Stimulated activated CD4-positive, alpha-beta T cell treated with anti-CD3 and anti-CD28 coated beads, TNF-alpha, amount 100 ng/mL, for 4 hours (primary cell): Measurements from ENCODE around the gene KCNJ6.

Experiments
- DNase-seq, 3 experiments: peaks; one replicate each; pipeline ENCODE4 v3.0.0-alpha.2; 2020; ENCODE audit warnings: low read depth in 3 of 3

Gene KCNJ6

GRCh38 chr21:37817242-37817641 is 99.0 kb downstream of the KCNJ6 start:
- DNase-seq, result no peak

- DNase-seq, result no peak
Measured at GRCh38 chr21:37815893-37816292, 100.4 kb downstream of the KCNJ6 start.

GRCh38 chr21:37811711-37812110 is 104.5 kb downstream of the KCNJ6 start:
- DNase-seq, result no peak

GRCh38 chr21:37808261-37808660 is 108.0 kb downstream of the KCNJ6 start:
- no peak for DNase-seq

- DNase-seq, result no peak
Measured at GRCh38 chr21:37805266-37805665, 111.0 kb downstream of the KCNJ6 start.

GRCh38 chr21:37804001-37804400 is 112.3 kb downstream of the KCNJ6 start:
- no peak for DNase-seq

GRCh38 chr21:37803101-37803651 is 113.1 kb downstream of the KCNJ6 start:
- DNase-seq, result no peak

- no peak for DNase-seq
Measured at GRCh38 chr21:37800456-37801061, 115.7 kb downstream of the KCNJ6 start.

GRCh38 chr21:37800057-37800455 is 116.2 kb downstream of the KCNJ6 start:
- no peak for DNase-seq

- no peak for DNase-seq
Measured at GRCh38 chr21:37799211-37800056, 116.8 kb downstream of the KCNJ6 start.

GRCh38 chr21:37797403-37797802 is 118.9 kb downstream of the KCNJ6 start:
- no peak for DNase-seq

- no peak for DNase-seq
Measured at GRCh38 chr21:37796011-37796410, 120.2 kb downstream of the KCNJ6 start.

- no peak for DNase-seq
Measured at GRCh38 chr21:37793660-37794059, 122.6 kb downstream of the KCNJ6 start.

GRCh38 chr21:37792046-37792445 is 124.2 kb downstream of the KCNJ6 start:
- no peak for DNase-seq

- DNase-seq, result no peak
Measured at GRCh38 chr21:37790905-37791304, 125.4 kb downstream of the KCNJ6 start.

GRCh38 chr21:37788503-37788902 is 127.8 kb downstream of the KCNJ6 start:
- DNase-seq, result no peak

- no peak for DNase-seq
Measured at GRCh38 chr21:37787456-37787855, 128.8 kb downstream of the KCNJ6 start.

- DNase-seq, result no peak
Measured at GRCh38 chr21:37784591-37785318, 131.5 kb downstream of the KCNJ6 start.

GRCh38 chr21:37783016-37783415 is 133.2 kb downstream of the KCNJ6 start:
- no peak for DNase-seq

GRCh38 chr21:37780991-37781983 is 135.0 kb downstream of the KCNJ6 start:
- DNase-seq, result no peak

GRCh38 chr21:37771181-37771580 is 145.1 kb downstream of the KCNJ6 start:
- DNase-seq, result no peak
